Peyer's patch (tissue), 4 donors: ENCODE data around the gene RAB4B.
"Not testable (repeated sequence)": the region's sequence is repeated elsewhere in the genome, so short reads cannot be mapped to it uniquely, and the experiment has no call there.

Experiments
- CTCF ChIP-seq, 6 experiments: fragments of 450-650 bp in 4 of 6; fragments of 200-600 bp in 2 of 6; sonication (generic) in 1 of 6; IDR thresholded peaks; one replicate each; pipeline ENCODE4 v1.5.1; 2017 to 2019; ENCODE audit warnings: antibody characterized with exemption in 6 of 6, mild to moderate bottlenecking in 3 of 6, moderate library complexity in 1 of 6
- POLR2A ChIP-seq, 2 donors: fragments of 450-650 bp; IDR thresholded peaks; one replicate each; pipeline ENCODE4 v1.5.1; 2017; ENCODE audit warnings: antibody characterized with exemption in 2 of 2, mild to moderate bottlenecking in 2 of 2, moderate library complexity in 2 of 2

- not testable (repeated sequence) for TF ChIP-seq CTCF, POLR2A (IDR thresholded peaks at IDR 0.05)
Measured at GRCh38 chr19:40824916-40825315, 46.9 kb downstream of the RAB4B start.
